Mesodermal cell (in vitro differentiated cells): ENCODE results near the gene CLEC4C. TPM values are rescaled to one million over a fixed set of nuclear protein-coding genes. Genes with fewer than 3 reads are reported as not detected.
"Not testable (repeated sequence)": the region's sequence is repeated elsewhere in the genome, so short reads cannot be mapped to it uniquely, and the experiment has no call there.

Experiments
- H3K27ac ChIP-seq: 2 replicates; pipeline ENCODE4 v1.7.0; 2013; ENCODE audit warnings: mild to moderate bottlenecking, low read depth, low read length, moderate library complexity; ENCODE audit not compliant: severe bottlenecking
- H3K36me3 ChIP-seq: 2 replicates; pipeline ENCODE4 v1.7.1; 2013; ENCODE audit warnings: mild to moderate bottlenecking, low read length, moderate library complexity; ENCODE audit not compliant: control insufficient read depth, insufficient read depth
- H3K4me1 ChIP-seq: one replicate; pipeline ENCODE4 v1.7.1; 2013; ENCODE audit warnings: mild to moderate bottlenecking, low read length; ENCODE audit not compliant: insufficient read depth, control insufficient read depth, poor library complexity, severe bottlenecking
- H3K4me3 ChIP-seq: 2 replicates; pipeline ENCODE4 v1.7.0; 2013; ENCODE audit warnings: low read length, control low read depth, mild to moderate bottlenecking; ENCODE audit not compliant: insufficient read depth, poor library complexity, severe bottlenecking; ENCODE audit errors: extremely low read depth
- H3K9me3 ChIP-seq: 2 replicates; pipeline ENCODE4 v1.7.1; 2013; ENCODE audit warnings: mild to moderate bottlenecking, low read length, moderate library complexity; ENCODE audit not compliant: control insufficient read depth
- WGBS, 2 experiments: methylation state at CpG; one replicate each; pipeline ENCODE4 v1.1.5; 2013; ENCODE audit warnings: missing lambda C conversion rate in 2 of 2; ENCODE audit not compliant: insufficient coverage in 2 of 2; 5-methylcytosine and 5-hydroxymethylcytosine counted together
- polyA plus RNA-seq, 2 experiments: library from polyadenylated mRNA; stranded (reverse); fragments of 50-300 nt; gene quantifications; one replicate each; pipeline ENCODE4 v1.2.3, GENCODE V29; 2013

Gene CLEC4C
- polyA plus RNA-seq (2013, experiment 1 of 2) = not detected
- not detected for polyA plus RNA-seq (2013, experiment 2 of 2)

DNA sequence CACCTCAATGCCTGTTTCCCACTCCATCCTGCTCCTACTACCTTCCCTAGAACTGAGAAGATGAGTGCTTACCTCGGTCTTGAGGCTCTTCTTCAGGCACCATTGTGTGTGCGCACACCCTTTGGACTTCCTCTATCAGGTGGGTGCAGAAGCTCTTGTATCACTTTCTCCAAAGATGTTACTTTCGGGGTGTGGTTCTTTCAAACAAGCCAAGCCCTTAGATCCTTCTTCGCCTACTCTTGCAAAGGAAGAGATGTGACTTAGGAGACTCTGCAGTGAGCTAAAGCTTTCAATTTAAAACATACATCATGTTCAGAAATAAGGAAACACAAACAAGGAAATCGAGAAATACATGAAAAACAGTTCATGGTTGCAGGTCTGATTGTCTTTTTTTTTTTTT lies at the start of gene CLEC4C:
Gene CLEC4C (minus strand): TSS at position 130 of the 400 bp plus-strand sequence. CDS start 27 bp downstream, at position 103.
- Histone ChIP-seq H3K4me3 (no peak within 1 kb of the TSS), H3K36me3 (no peaks in the 10 kb centered on the region), H3K4me1 (no peaks in the 10 kb centered on the region), H3K27ac (no peak within 1 kb of the TSS), H3K9me3 (no peaks in the 10 kb centered on the region)
- 82% methylated on average over 3 of the region's 5 CpGs; no CpG with 5 or more reads in 1 of the 2 experiments for WGBS, 2 experiments

DNA sequence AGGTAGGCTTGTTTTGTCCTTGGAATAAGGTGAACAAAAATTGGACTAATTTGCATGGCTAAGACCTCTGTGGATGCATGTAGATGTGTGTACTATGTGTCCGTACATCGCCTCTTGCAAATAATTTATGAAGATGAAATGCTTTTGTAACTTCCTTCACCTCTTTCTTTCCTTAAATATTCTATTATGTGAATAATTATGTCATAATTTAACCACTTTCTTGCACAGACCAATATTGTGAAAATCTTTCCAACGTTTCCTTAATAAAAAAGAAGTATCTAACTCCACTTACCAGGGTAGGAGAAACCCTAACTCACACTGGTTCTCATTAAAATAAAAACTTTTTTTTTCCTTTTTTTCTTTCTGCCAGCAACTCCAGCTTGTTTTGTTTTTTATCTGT lies 46.0 kb upstream of the CLEC4C start:
- 83 to 100% methylated on average over 1 of the region's 3 CpGs for WGBS, 2 experiments
- Histone ChIP-seq H3K36me3 (no peaks in the 10 kb centered on the region), H3K9me3 (no peaks in the 10 kb centered on the region), H3K27ac (no peak overlapping the region), H3K4me3 (no peak overlapping the region), H3K4me1 (peaks cover 4% of the 10 kb centered on the region)

DNA sequence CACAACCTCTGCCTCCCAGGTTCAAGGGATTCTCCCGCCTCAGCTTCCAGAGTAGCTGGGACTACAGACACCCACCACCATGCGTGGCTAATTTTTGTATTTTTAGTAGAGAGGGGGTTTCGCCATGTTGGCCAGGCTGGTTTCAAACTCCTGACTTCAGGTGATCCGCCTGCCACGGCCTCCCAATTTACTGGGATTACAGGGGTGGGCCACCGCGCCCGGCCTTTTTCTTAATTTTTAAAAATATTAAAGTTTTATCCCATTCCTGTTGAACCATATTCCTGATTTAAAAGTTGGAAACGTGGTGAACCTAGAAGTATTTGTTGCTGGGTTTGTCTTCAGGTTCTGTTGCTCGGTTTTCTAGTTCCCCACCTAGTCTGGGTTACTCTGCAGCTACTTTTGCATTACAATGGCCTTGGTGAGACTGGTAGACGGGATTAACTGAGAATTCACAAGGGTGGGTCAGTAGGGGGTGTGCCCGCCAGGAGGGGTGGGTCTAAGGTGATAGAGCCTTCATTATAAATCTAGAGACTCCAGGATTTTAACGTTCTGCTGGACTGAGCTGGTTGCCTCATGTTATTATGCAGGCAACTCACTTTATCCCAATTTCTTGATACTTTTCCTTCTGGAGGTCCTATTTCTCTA lies 41.8 kb upstream of the CLEC4C start, which contains the start of gene NANOG:
Gene NANOG (plus strand): TSS at position 519 of the 645 bp plus-strand sequence. CDS start 213 bp downstream, outside the sequence.
- WGBS, 2 experiments = 82% methylated on average over 2 of the region's 13 CpGs; no CpG with 5 or more reads in 1 of the 2 experiments
- not testable (repeated sequence) for H3K4me3 ChIP-seq, H3K9me3 ChIP-seq, H3K27ac ChIP-seq, H3K4me1 ChIP-seq, H3K36me3 ChIP-seq

DNA sequence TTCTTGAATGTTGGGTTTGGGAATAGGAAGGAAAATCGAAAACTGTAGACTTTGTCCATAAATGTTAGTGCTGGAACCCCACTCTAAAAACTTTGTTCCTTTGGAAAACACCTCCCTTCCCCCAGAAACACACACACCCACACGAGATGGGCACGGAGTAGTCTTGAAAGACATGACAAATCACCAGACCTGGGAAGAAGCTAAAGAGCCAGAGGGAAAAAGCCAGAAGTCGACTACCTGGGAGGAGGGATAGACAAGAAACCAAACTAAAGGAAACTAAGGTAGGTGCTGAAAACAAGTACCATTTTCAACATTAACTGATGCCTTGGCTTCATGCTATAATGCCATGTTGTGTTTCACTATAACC lies 41.1 kb upstream of the CLEC4C start:
- Histone ChIP-seq H3K9me3 (no peaks in the 10 kb centered on the region), H3K36me3 (no peaks in the 10 kb centered on the region), H3K4me1 (peaks cover 4% of the 10 kb centered on the region), H3K4me3 (no peak overlapping the region), H3K27ac (no peak overlapping the region)
- no CpG with 5 or more reads among the region's 4 CpGs for WGBS, 2 experiments

DNA sequence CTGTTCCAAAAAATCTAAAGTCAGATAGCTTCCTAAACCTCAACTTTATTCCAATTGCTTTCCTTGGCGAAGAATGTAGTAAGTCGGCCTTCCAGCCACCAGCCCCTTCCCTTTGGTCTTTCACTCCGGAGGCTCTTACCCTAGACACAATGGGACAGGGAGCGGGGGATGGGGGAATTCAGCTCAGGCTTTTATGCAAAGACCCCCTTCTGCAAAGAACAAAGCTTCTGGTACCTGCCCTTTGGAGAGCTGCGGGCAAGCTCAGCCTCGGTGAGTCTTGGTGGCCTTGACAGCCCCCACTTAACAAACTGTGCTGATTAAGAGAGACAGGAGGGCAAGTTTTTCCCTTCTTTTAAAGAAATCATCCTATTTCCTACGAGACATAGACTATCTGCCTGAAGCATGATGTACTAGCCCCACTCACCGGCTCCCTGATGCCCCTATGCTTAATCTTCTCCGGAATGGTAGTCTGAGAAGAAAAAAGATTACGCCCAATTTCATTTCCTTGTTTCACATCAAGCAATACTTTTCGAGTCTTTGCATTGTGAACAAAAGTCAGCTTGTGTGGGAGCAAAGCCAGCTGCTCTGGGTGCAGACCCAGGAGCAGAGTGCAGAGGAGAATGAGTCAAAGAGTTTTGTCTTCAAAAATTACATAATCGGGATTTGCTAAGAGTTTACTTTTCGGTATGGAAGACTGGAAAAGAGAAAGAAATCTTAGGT lies 40.6 kb upstream of the CLEC4C start:
- no peaks in the 10 kb centered on the region for H3K9me3 ChIP-seq
- 20 to 47% methylated on average over 4 to 5 of the region's 13 CpGs for WGBS, 2 experiments
- peaks cover 4% of the 10 kb centered on the region for H3K4me1 ChIP-seq
- no peak overlapping the region for H3K4me3 ChIP-seq
- H3K36me3 ChIP-seq = no peaks in the 10 kb centered on the region
- H3K27ac ChIP-seq = no peak overlapping the region

DNA sequence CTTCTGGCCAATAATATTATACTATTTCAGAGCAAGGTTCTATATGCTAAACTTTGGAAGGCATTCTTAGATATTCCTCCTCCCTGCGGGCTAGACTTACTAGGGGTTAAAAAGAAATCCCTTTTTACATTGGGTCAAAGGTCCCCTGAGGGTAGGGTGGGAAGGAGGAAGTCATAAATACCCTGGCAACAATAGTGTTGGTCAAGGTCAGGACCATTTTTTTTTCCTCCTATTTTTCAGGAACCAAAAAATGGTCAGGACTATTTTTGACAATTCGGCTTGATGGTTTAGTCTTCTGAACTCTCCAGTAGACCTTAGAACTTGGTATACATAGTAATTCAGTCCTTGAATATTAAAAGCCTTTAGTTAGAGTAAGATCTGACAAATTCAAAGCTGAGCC lies 37.5 kb upstream of the CLEC4C start:
- Histone ChIP-seq H3K9me3 (no peaks in the 10 kb centered on the region), H3K4me1 (peaks cover 4% of the 10 kb centered on the region), H3K27ac (no peak overlapping the region), H3K4me3 (no peak overlapping the region), H3K36me3 (no peaks in the 10 kb centered on the region)
- no CpG with 5 or more reads among the region's 2 CpGs for WGBS, 2 experiments

DNA sequence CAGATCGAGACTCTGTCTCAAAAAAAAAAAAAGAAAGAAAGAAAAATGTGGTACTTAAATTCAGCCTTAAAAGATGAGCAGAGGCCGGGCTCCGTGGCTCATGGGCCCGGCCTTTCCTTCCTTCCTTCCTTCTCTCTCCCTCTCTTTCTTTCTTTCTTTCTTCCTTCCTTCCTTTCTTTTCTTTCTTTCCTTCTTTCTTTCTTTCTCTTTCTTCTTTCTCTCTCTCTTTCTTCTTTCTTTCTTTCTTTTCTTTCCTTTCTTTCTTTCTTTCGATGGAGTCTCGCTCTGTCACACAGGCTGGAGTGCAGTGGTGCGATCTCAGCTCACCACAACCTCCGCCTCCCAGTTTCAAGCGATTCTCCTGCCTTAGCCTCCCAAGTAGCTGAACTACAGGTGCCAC lies 36.3 kb upstream of the CLEC4C start:
- WGBS, 2 experiments = 76 to 83% methylated on average over 5 to 7 of the region's 9 CpGs
- not testable (repeated sequence) for H3K9me3 ChIP-seq, H3K27ac ChIP-seq, H3K36me3 ChIP-seq, H3K4me1 ChIP-seq, H3K4me3 ChIP-seq

GRCh38 chr12:7782055-7782454 lies 34.9 kb upstream of the CLEC4C start:
- H3K4me3 ChIP-seq = no peak overlapping the region
- no peaks in the 10 kb centered on the region for H3K4me1 ChIP-seq
- 96 to 100% methylated on average over 3 to 4 of the region's 6 CpGs for WGBS, 2 experiments
- H3K27ac ChIP-seq = no peak overlapping the region
- no peaks in the 10 kb centered on the region for H3K36me3 ChIP-seq
- H3K9me3 ChIP-seq = no peaks in the 10 kb centered on the region

DNA sequence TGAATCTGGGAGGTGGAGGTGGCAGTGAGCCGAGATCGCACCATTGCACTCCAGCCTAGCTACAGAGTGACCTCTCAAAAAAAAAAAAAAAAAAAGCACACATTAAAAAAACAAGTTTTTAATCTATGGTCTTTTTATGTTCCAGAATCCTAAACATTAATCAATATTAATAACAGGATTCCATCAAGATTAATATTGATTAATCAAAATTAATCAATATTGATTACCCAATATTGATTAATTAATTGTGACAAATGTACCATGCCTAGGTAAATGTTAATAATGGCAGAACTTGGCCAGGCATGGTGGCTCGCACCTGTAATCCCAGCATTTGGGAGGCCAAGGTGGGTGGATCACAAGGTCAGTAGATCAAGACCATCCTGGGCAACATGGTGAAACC lies 34.1 kb upstream of the CLEC4C start:
- H3K27ac ChIP-seq = no peak overlapping the region
- WGBS, 2 experiments = 38% methylated on average over 1 of the region's 3 CpGs; no CpG with 5 or more reads in 1 of the 2 experiments
- H3K36me3 ChIP-seq = no peaks in the 10 kb centered on the region
- H3K4me3 ChIP-seq = no peak overlapping the region
- H3K4me1 ChIP-seq = no peaks in the 10 kb centered on the region
- no peaks in the 10 kb centered on the region for H3K9me3 ChIP-seq

- no peak overlapping the region for H3K27ac ChIP-seq
- H3K4me1 ChIP-seq = no peaks in the 10 kb centered on the region
- H3K9me3 ChIP-seq = no peaks in the 10 kb centered on the region
- 72 to 100% methylated on average over 1 to 2 of the region's 3 CpGs for WGBS, 2 experiments
- H3K36me3 ChIP-seq = no peaks in the 10 kb centered on the region
- H3K4me3 ChIP-seq = no peak overlapping the region
Observed at GRCh38 chr12:7769999-7770398, 22.8 kb upstream of the CLEC4C start.

- Histone ChIP-seq H3K9me3 (no peaks in the 10 kb centered on the region), H3K4me3 (no peak overlapping the region), H3K27ac (no peak overlapping the region), H3K36me3 (no peaks in the 10 kb centered on the region), H3K4me1 (peaks cover 3% of the 10 kb centered on the region)
- WGBS, 2 experiments = 74 to 83% methylated on average over 8 of the region's 9 CpGs
Observed at GRCh38 chr12:7758766-7759140, 11.6 kb upstream of the CLEC4C start.
